HepG2 (cell line): ENCODE measurements around the gene BOD1. TPM values are rescaled to one million over a fixed set of nuclear protein-coding genes. Genes with fewer than 3 reads are reported as not detected.

ENCODE experiments used
- ATAC-seq: fragments of 200-7000 bp; cut with Tn5 transposase; 3 replicates; pipeline ENCODE4 v1.9.1; 2020; ENCODE audit warnings: mild to moderate bottlenecking, moderate library complexity
- BruUV-seq: library from RNA; stranded (reverse); fragments of 400-500 nt; replicated peaks from 2 replicates; lab custom pipeline; 2021; lab: Mats Ljungman, UMichigan
- CTCF ChIA-PET: fragments of 300-600 bp; formaldehyde crosslinking; extraction: SDS; loops from one replicate; lab custom pipeline; 2021; ENCODE audit warnings: low total read pairs, inconsistent platforms, low intra/inter-chr PET ratio; lab: Yijun Ruan, JAX
- POLR2A ChIA-PET: fragments of 350-600 bp; sonication (Branson Sonifier 250); formaldehyde crosslinking; loops from one replicate; lab custom pipeline; 2020; ENCODE audit warnings: antibody characterized with exemption, inconsistent platforms; lab: Yijun Ruan, JAX
- DNase-seq: peaks from one replicate; pipeline ENCODE4 v3.0.0-alpha.2; 2015; ENCODE audit warnings: low spot score
- FAIRE-seq: peaks from 3 replicates; lab custom pipeline; 2011; peaks lifted over from hg19 to GRCh38; lab: Jason Lieb, UNC
- H2AFZ ChIP-seq: one replicate; pipeline ENCODE4 v1.6.1; 2011; ENCODE audit warnings: low read length, inconsistent platforms
- H3K27ac ChIP-seq: fragments of 300-600 bp; 3 replicates; pipeline ENCODE4 v1.8.0; 2011; ENCODE audit warnings: mixed run types, mild to moderate bottlenecking, mixed read lengths, low read length, inconsistent platforms; ENCODE audit not compliant: insufficient read depth; ENCODE audit errors: extremely low read length
- H3K27me3 ChIP-seq, 2 experiments: fragments of 200-600 bp in 1 of 2; 2 replicates in 1 of 2; 3 replicates in 1 of 2; pipeline versions ENCODE4 v1.6.0 to v1.8.0; 2011; ENCODE audit warnings: low read length in 2 of 2, mild to moderate bottlenecking in 2 of 2, moderate library complexity in 2 of 2, inconsistent platforms in 1 of 2; ENCODE audit not compliant: insufficient read depth in 2 of 2, control insufficient read depth in 1 of 2
- H3K36me3 ChIP-seq, 2 experiments: fragments of 200-600 bp in 1 of 2; replicated peaks in 1 of 2; 2 replicates in 1 of 2; 3 replicates in 1 of 2; pipeline versions ENCODE4 v1.5.1 to v1.8.0; 2011; ENCODE audit warnings: low read length in 2 of 2, inconsistent platforms in 1 of 2; ENCODE audit not compliant: insufficient read depth in 2 of 2, control insufficient read depth in 1 of 2
- H3K4me1 ChIP-seq: 2 replicates; pipeline ENCODE4 v1.5.1; 2012; ENCODE audit warnings: low read length, inconsistent platforms; ENCODE audit not compliant: insufficient read depth
- H3K4me2 ChIP-seq: 2 replicates; pipeline ENCODE4 v1.6.0; 2011; ENCODE audit warnings: low read depth, low read length, inconsistent platforms
- H3K4me3 ChIP-seq, 3 experiments: fragments of 200-600 bp in 1 of 3; sonication (generic), shearing (Covaris generic) in 1 of 3; replicated peaks in 1 of 3; 2 replicates each; pipeline ENCODE4 v1.5.1; 2011 to 2016; ENCODE audit warnings: low read length in 3 of 3, inconsistent platforms in 2 of 3, low read depth in 2 of 3, mild to moderate bottlenecking in 2 of 3, control low read depth in 1 of 3, mixed read lengths in 1 of 3; ENCODE audit not compliant: insufficient read depth in 1 of 3
- H3K79me2 ChIP-seq: one replicate; pipeline ENCODE4 v1.6.1; 2011; ENCODE audit warnings: low read length, inconsistent platforms; ENCODE audit not compliant: insufficient read depth
- H3K9ac ChIP-seq: 2 replicates; pipeline ENCODE4 v1.6.0; 2011; ENCODE audit warnings: mild to moderate bottlenecking, low read depth, low read length, inconsistent platforms; ENCODE audit not compliant: insufficient read depth
- H3K9me3 ChIP-seq: 2 replicates; pipeline ENCODE4 v1.5.1; 2012; ENCODE audit warnings: mild to moderate bottlenecking, low read length
- H4K20me1 ChIP-seq: 2 replicates; pipeline ENCODE4 v1.6.0; 2011; ENCODE audit warnings: inconsistent platforms, mild to moderate bottlenecking, low read length, moderate library complexity; ENCODE audit not compliant: insufficient read depth
- ARNTL ChIP-seq: sonication (generic); formaldehyde crosslinking; IDR thresholded peaks from 2 replicates; pipeline ENCODE4 v1.4.0; 2020; ENCODE audit warnings: mild to moderate bottlenecking, missing genetic modification reagents
- ATF7-NPFF ChIP-seq: sonication (generic); formaldehyde crosslinking; IDR thresholded peaks from 2 replicates; pipeline ENCODE4 v1.8.1; 2023; ENCODE audit warnings: mild to moderate bottlenecking, low read depth, missing genetic modification reagents, moderate library complexity
- CBFB ChIP-seq: sonication (generic); formaldehyde crosslinking; IDR thresholded peaks from 2 replicates; pipeline ENCODE4 v1.4.0; 2020; ENCODE audit warnings: missing genetic modification reagents
- FOXJ3 ChIP-seq: sonication (generic); formaldehyde crosslinking; IDR thresholded peaks from 2 replicates; pipeline ENCODE4 v1.4.0; 2020; ENCODE audit warnings: missing genetic modification reagents, mild to moderate bottlenecking, borderline replicate concordance
- NFAT5 ChIP-seq: sonication (generic); formaldehyde crosslinking; IDR thresholded peaks from 2 replicates; pipeline ENCODE4 v1.4.0; 2020; ENCODE audit warnings: missing genetic modification reagents
- SAP130 ChIP-seq: IDR thresholded peaks from 2 replicates; pipeline ENCODE4 v1.6.1; 2016; ENCODE audit warnings: low read depth
- YY1 ChIP-seq: IDR thresholded peaks from 2 replicates; pipeline ENCODE4 v1.6.1; 2011; ENCODE audit warnings: low read length, low read depth, moderate library complexity, mild to moderate bottlenecking; ENCODE audit not compliant: insufficient read depth, insufficient replicate concordance
- ZC3H4 ChIP-seq: sonication (generic); formaldehyde crosslinking; IDR thresholded peaks from 2 replicates; pipeline ENCODE4 v1.4.0; 2020; ENCODE audit warnings: missing genetic modification reagents, borderline replicate concordance
- ZNF101 ChIP-seq: sonication (generic); formaldehyde crosslinking; IDR thresholded peaks from 2 replicates; pipeline ENCODE4 v1.4.0; 2020; ENCODE audit warnings: mild to moderate bottlenecking, low read depth, missing genetic modification reagents, borderline replicate concordance
- WGBS: methylation state at CpG from one replicate; pipeline ENCODE4 v1.1.6; 2017; ENCODE audit warnings: low lambda C conversion rate; 5-methylcytosine and 5-hydroxymethylcytosine counted together
- in situ Hi-C: cut with HindIII; loops from 2 replicates; pipeline ENCODE4 v1.10.0; 2017; ENCODE audit warnings: low pct_unique_long_range_greater_than_20kb; ENCODE audit not compliant: extremely low pct_ligation_motif_present
- intact Hi-C: fragments of 100-400 bp; cut with micrococcal nuclease; formaldehyde crosslinking; loops from one replicate; pipeline ENCODE4 v1.10.0; 2022; ENCODE audit not compliant: unreplicated experiment
- polyA plus RNA-seq, 8 experiments: library from polyadenylated mRNA; depleted of rRNA in 3 of 8; stranded (reverse) in 7 of 8; unstranded in 1 of 8; fragments of >200 nt; fragmentation: Illumina TruSeq in 4 of 8; extraction: Trizol in 4 of 8; gene quantifications; 2 replicates each; pipeline versions ENCODE4 v1.2.1 to v1.2.3, GENCODE V29; 2011 to 2016; ENCODE audit warnings: low read depth in 4 of 8, missing spikeins in 1 of 8, mixed read lengths in 1 of 8; ENCODE audit not compliant: insufficient read depth in 1 of 8
- total RNA-seq, 5 experiments: library from RNA; depleted of rRNA; stranded (reverse); fragments of >200 nt; fragmentation: Illumina TruSeq; extraction: Trizol; gene quantifications; 2 replicates each; pipeline ENCODE4 v1.2.3, GENCODE V29; 2016; ENCODE audit warnings: low read depth in 1 of 5

Gene BOD1
- total and polyA plus RNA-seq, 2 of the 13 experiments (the other 11 are each of a cell fraction or from before 2014, with no cell fraction given): 81.5 to 103 TPM

GRCh38 chr5:173578947-173579615 lies 37.4 kb downstream of the BOD1 start:
- H3K27ac ChIP-seq: no peak overlapping the region
- FAIRE-seq (no peak), DNase-seq (no peak), ATAC-seq (no peak)
- no TSS peak for BruUV-seq
- no peaks in the 10 kb centered on the region for H4K20me1 ChIP-seq
- no peak overlapping the region for H3K4me2 ChIP-seq
- H3K9ac ChIP-seq: no peak overlapping the region
- no peaks in the 10 kb centered on the region for H3K36me3 ChIP-seq
- ChIA-PET POLR2A (no interaction called here), CTCF (no interaction called here)
- 32% methylated on average over 4 of the region's 4 CpGs for WGBS
- no peaks in the 10 kb centered on the region for H3K4me1 ChIP-seq
- no peaks in the 10 kb centered on the region for H3K79me2 ChIP-seq
- no peak overlapping the region for H3K4me3 ChIP-seq
- H2AFZ ChIP-seq: no peak overlapping the region
- in situ Hi-C loops: no loop called here
- no peak for TF ChIP-seq CBFB (CRISPR knock-in tag)
- peaks cover 0 to 11% of the 10 kb centered on the region in 2 experiments; a peak in 2 of 5 replicates for H3K27me3 ChIP-seq
- intact Hi-C loops: loop anchor here (10.0 kb wide), 1 partner anchor 124 kb away; no protein-coding TSS in a partner anchor
- peaks cover 6% of the 10 kb centered on the region; the same call in 1 of the 2 replicates for H3K9me3 ChIP-seq

GRCh38 chr5:173577817-173578216 lies 38.6 kb downstream of the BOD1 start:
- Histone ChIP-seq H2AFZ (no peak overlapping the region), H3K79me2 (no peaks in the 10 kb centered on the region), H4K20me1 (no peaks in the 10 kb centered on the region), H3K36me3 (no peaks in the 10 kb centered on the region), H3K4me1 (no peaks in the 10 kb centered on the region), H3K9me3 (peaks cover 6% of the 10 kb centered on the region; the same call in 1 of the 2 replicates), H3K4me3 (no peak overlapping the region), H3K9ac (no peak overlapping the region), H3K4me2 (no peak overlapping the region), H3K27me3 (peaks cover 0 to 13% of the 10 kb centered on the region in 2 experiments; a peak in 3 of 5 replicates), H3K27ac (no peak overlapping the region)
- 0% methylated on average over 2 of the region's 5 CpGs for WGBS
- BruUV-seq: no TSS peak
- ATAC-seq (no peak), DNase-seq (no peak), FAIRE-seq (no peak)
- POLR2A ChIA-PET: no interaction called here
- in situ Hi-C loops: no loop called here
- CTCF ChIA-PET: no interaction called here
- intact Hi-C loops: loop anchor here (10.0 kb wide), 1 partner anchor 123 kb away; no protein-coding TSS in a partner anchor
- no peak for TF ChIP-seq ATF7-NPFF (CRISPR knock-in tag)
- no peak for TF ChIP-seq YY1
- no peak for TF ChIP-seq ARNTL (CRISPR knock-in tag)
- TF ChIP-seq ZC3H4 (CRISPR knock-in tag): no peak
- TF ChIP-seq FOXJ3 (CRISPR knock-in tag): no peak
- no peak for TF ChIP-seq ZNF101 (CRISPR knock-in tag)
- TF ChIP-seq NFAT5 (CRISPR knock-in tag): no peak
- no peak for TF ChIP-seq SAP130 (CRISPR knock-in tag)
